Tibial nerve (tissue), 3 donors: ENCODE data around the gene TSHZ2.

Experiments used
- POLR2A ChIP-seq, 2 donors: fragments of 450-650 bp; IDR thresholded peaks; one replicate each; pipeline ENCODE4 v1.6.1; 2017; ENCODE audit warnings: antibody characterized with exemption in 2 of 2, mild to moderate bottlenecking in 2 of 2, moderate library complexity in 2 of 2
- TF ChIP-seq, protein P1 (sequence below), 5 experiments: fragments of 200-600 bp in 3 of 5; fragments of 450-650 bp in 2 of 5; sonication (generic) in 3 of 5; IDR thresholded peaks; one replicate each; pipeline ENCODE4 v1.5.1; 2016 to 2019; ENCODE audit warnings: antibody characterized with exemption in 5 of 5, mild to moderate bottlenecking in 3 of 5, moderate library complexity in 2 of 5

DNA sequence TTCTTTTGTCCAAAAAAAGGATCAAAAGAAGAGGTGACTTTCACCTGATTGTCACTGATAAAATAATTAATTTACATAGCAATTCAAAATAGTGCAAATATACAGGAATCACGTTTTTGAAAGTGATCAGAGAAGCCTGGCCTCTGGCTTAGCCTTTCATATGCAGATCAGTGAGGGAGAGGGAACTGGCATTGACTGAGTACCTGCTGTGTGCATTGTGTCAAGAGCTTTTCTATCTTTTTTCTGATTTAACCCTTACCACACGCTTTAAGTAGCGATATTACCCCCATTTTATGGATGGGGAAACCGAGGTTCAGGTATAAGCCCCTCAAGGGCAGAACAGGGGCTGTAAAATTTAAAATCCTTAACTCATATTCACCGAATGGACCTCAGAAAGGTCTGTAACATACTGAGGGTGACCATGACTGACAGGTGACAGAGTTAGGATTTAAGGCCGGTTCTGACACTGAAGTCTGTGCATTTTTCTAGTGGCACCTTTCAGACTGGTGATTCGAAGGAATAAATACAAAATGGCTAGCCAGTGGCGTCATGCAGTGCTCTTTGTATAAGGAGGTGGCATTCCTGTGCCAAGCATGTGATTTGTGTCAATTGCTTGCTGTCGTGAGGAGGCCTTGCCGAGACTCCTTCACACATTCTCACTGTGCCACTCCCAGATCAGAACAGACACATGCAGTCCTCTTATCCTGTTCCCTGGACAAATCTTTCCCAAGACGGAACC lies 310.2 kb downstream of the TSHZ2 start:
- TF ChIP-seq, protein P1, sequence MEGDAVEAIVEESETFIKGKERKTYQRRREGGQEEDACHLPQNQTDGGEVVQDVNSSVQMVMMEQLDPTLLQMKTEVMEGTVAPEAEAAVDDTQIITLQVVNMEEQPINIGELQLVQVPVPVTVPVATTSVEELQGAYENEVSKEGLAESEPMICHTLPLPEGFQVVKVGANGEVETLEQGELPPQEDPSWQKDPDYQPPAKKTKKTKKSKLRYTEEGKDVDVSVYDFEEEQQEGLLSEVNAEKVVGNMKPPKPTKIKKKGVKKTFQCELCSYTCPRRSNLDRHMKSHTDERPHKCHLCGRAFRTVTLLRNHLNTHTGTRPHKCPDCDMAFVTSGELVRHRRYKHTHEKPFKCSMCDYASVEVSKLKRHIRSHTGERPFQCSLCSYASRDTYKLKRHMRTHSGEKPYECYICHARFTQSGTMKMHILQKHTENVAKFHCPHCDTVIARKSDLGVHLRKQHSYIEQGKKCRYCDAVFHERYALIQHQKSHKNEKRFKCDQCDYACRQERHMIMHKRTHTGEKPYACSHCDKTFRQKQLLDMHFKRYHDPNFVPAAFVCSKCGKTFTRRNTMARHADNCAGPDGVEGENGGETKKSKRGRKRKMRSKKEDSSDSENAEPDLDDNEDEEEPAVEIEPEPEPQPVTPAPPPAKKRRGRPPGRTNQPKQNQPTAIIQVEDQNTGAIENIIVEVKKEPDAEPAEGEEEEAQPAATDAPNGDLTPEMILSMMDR (IDR thresholded peaks at IDR 0.05) = no peak
- no peak for TF ChIP-seq POLR2A (IDR thresholded peaks at IDR 0.05)
